ENCODE data around the gene MORC1. TPM values are rescaled to one million over a fixed set of nuclear protein-coding genes. Genes with fewer than 3 reads are reported as not detected.

Gene MORC1
- total RNA-seq, 1 donor from 2014 or later = not detected

- ATAC-seq (peak; percentile 39), DNase-seq (ENCODE audit: low spot score) (no peak)
- intact Hi-C loops (cut with DNase I) = no loop called here
These were observed 72.5 kb downstream of the MORC1 start for GRCh38 chr3:109045271-109046040.

- ATAC-seq (no peak), DNase-seq (ENCODE audit: low spot score) (no peak)
- intact Hi-C loops (cut with DNase I) = no loop called here
These were observed 82.9 kb downstream of the MORC1 start for GRCh38 chr3:109035082-109035481.

GRCh38 chr3:109033000-109033660 lies 84.8 kb downstream of the MORC1 start:
- ATAC-seq (no peak), DNase-seq (ENCODE audit: low spot score) (no peak)
- intact Hi-C loops (cut with DNase I) = no loop called here

DNA sequence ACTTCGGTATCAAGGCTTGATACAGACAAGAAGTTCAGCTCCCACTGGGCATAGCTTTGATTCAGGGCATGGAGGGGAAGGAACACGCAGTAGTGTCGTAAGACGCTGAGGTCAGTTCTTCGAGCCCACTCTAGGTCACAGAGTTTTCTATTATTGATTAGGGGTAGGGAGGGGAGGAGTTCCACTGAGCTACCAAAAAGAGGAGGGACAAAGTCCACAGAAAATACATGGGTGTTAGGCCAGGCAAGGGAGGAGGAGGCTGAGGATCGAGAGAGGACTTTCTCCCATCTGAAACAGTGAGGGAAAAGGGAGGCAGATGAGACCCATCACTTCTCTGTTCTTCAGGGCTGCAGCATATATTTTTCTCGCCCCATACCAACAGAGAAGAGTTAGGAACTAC lies 89.2 kb downstream of the MORC1 start:
- intact Hi-C loops (cut with DNase I) = no loop called here
- ATAC-seq = no peak
- DNase-seq (ENCODE audit: low spot score) = no peak

DNA sequence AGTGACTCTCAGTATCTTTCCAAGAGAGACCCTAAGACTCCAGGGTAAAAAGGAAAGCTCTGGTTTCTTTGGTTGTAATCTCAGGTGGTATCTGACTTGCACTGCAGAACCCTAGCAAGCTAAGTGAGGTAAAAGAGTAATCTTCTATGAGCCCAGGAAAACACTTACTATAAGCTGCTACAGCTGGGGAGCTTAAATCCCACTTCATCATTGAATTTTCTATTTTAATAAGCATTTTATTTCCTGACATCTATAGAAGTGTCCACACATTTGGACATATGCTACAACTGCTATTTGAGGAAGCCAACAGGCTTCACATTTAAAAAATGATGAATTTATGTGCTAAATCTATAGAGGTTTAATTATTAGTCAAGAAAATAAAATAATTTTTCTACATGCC lies 91.1 kb downstream of the MORC1 start:
- DNase-seq (ENCODE audit: low spot score) (no peak), ATAC-seq (no peak)
- intact Hi-C loops (cut with DNase I) = no loop called here

DNA sequence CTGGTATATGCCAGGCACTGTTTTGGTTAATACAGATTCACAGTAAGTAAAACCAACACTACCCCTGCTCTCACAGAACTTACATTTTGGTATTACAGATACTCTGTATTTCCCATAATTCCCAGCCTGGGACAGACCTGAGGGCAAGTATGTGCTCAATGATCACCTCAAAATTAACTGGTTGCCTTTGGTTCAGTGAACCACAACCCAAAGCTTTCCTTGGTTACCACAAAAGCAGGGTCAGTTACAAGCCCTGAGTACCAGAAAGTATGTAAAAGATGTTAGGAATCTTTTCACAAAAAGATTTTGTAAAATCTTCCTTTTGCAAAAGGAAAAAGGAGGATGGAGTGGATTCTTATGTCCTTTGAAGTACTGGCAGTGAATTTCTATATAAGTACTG lies 92.0 kb downstream of the MORC1 start:
- DNase-seq (ENCODE audit: low spot score) = no peak
- no peak for ATAC-seq
- intact Hi-C loops (cut with DNase I) = no loop called here

DNA sequence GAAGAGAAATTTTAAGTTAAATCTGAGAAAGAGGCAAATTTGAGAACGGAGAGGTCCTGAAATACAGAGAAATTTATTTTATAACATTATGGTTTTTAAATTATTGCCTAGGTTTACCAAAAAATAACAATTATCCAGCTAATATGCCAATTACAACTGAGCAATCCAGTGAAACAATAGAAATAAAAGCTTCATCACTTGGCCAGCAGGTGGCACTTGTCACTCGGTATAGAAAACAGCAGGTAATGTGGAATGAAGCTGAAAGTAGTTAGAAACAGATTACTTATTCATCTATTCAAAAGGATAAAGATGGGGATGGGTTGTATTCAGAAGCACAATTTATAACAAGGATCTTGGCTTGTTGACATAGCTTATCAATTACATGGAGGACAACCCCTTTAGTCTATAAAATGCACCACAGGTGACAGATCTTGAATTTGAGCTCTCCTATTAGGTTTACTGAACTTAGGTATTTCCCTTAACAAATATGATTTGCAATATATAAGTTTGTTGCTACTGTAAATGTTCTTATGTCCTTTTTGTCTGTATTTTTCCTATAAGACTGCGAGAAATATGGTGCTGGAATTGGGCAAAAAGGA lies 94.2 kb downstream of the MORC1 start:
- intact Hi-C loops (cut with DNase I) = no loop called here
- DNase-seq (ENCODE audit: low spot score) = peak; percentile 57
- ATAC-seq = no peak

DNA sequence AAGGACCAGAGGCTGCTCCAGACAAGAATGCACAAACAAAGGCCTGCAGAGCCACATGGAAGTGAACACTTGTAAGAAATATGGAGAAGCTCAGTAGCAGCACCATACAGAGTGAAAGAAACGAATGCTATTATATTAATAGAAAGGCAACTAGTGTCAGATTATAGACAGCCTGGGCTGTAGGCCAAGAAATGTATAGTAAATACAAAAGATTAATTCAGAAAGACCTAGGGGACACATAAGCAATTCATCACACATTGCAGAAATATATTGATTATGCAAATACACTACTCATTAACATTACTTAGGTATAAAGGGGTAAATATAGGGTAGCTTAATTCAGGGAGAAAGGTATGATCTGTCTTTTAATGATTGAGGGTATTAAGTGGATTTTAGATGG lies 94.8 kb downstream of the MORC1 start:
- intact Hi-C loops (cut with DNase I) = no loop called here
- DNase-seq (ENCODE audit: low spot score) = no peak
- ATAC-seq = no peak

DNA sequence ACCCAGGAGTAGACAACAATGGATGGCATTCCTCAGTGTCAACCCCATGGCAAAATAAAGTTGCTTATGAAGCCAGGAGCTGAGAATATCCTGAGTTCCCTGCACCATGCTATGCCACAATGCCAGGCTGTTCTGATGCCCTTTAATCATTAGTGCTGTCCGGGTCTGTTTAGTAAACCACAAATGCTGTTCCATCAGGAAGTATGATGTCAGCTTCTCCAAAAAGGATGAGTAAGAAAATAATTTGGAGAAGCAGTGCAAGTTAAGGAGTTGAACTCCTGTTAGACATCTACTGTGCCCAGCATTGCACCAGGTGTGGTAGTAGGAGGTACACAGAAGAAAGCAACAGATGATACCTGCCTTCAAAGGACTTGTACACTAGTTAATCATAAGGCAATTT lies 96.4 kb downstream of the MORC1 start:
- intact Hi-C loops (cut with DNase I) = no loop called here
- ATAC-seq (no peak), DNase-seq (ENCODE audit: low spot score) (no peak)

- DNase-seq (ENCODE audit: low spot score) (no peak), ATAC-seq (no peak)
- intact Hi-C loops (cut with DNase I) = no loop called here
These were observed 99.1 kb downstream of the MORC1 start for GRCh38 chr3:109018828-109019227.

DNA sequence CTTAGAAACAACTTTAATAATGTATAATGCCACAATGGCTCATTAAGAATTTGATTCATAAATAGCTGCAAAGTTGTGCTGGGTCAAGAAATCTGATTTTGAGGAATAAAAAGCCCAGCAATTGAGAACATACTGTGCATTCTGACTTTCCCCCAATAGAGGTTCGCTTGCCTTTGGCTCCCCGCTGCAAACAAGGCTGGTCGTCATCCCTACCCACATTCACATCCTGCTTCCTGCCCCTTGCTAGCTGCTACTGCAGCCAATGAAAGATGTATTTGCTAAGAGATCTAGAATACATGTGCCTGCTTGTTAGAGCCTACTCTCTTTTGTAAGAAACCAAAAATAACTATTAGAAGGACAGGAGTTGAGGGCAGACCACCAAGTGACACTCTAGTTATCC lies 112.5 kb downstream of the MORC1 start:
- ATAC-seq (no peak), DNase-seq (ENCODE audit: low spot score) (no peak)
- intact Hi-C loops (cut with DNase I) = no loop called here

DNA sequence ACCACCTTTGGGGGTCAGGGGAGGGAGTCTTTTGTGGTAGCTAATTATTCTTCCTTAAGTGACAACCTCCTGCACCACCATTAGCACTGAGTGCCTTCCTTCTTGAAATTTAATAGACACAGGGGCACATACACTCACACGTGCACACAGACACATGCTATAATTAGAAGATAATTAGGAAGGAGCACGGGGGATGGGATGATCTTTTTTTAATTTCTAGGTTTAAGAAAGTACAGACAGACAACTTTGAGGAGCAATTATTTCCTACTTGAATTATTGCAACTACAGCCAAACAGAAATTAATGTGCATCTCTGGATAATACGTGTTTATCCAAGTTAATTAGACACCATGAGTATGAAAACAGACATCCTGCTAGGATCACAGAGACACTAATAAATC lies 119.5 kb downstream of the MORC1 start:
- intact Hi-C loops (cut with DNase I) = no loop called here
- DNase-seq (ENCODE audit: low spot score) = no peak
- ATAC-seq = no peak

DNA sequence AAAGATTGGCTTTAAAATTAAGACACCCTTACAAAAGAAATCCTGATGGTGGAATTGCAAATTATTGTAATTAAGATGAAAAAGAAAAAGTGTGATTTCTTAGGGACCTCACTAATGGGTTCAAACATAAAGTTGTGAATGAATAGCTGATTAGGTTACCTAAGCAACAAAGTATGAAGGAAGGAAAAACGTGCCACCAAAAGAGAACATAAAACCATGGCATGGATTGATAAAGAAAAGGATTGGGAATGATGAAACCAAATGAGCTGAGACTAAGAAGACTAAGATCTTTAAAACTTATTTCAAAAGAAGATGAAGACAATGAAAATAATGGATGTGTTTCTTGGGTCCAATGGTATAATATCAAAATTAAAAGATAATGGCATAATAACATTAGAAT lies 132.1 kb downstream of the MORC1 start:
- no peak for DNase-seq (ENCODE audit: low spot score)
- intact Hi-C loops (cut with DNase I) = no loop called here
- no peak for ATAC-seq

DNA sequence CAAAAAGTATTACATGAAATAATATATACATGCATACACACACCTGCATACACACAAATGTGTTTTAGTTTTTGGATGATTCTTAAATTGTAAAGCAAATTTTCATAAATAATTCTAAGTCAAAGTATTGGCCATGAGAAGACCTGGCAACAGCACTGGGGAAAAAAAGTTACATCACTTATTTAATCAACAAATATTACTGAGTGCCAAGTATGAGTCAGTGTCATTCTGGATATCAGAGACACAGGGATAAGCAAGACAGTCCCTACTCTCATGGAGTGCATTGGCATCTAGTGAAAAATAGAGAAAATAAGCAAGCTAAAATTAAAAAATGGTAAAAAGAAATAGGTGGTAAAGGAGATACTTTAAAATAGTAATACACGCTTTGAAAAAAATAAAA lies 134.9 kb downstream of the MORC1 start:
- ATAC-seq = no peak
- intact Hi-C loops (cut with DNase I) = no loop called here

DNA sequence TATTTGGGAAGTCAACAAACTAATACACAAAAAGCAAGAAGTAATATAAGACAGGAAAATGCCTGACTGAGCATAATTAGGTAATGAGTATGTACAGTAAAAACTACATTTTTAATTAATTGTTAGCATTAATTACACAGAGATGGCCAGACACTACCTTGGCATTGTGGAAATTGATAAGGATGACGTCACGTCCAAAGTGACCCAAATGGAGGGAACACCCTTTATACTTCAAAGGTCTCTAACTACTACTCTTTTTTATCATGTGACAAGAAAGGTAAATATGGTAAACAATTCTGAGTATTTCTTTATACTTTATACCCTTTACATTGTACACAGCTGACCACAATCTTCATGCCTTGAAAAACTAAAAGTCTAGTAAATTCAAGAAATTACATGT lies 141.9 kb downstream of the MORC1 start:
- intact Hi-C loops (cut with DNase I) = no loop called here
- ATAC-seq = no peak

More for the DNA sequence above, 134.9 kb downstream of the MORC1 start:
- no peak for DNase-seq (ENCODE audit: low spot score)

GRCh38 chr3:108973019-108973418 lies 144.9 kb downstream of the MORC1 start:
- ATAC-seq = no peak

More for the DNA sequence above, 141.9 kb downstream of the MORC1 start:
- no peak for DNase-seq (ENCODE audit: low spot score)

DNA sequence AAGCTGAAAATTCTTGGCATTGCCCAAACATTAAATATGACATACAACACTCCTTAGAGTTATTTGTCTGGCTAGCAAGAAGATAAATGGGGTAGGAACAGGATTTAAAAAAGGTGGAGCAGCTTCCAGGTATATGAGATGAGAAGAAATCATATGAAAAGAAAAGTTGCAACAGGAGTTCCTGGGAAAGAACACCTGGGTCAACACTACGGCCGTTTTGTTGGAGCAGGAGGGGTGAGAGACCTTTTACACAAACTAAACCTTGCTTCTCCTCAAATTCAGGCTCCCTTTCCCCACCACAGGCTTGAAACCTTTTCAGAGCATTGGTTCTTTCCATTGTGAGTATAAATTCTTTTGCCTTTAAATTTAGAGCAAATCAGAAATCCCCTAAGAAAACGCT lies 145.5 kb downstream of the MORC1 start:
- intact Hi-C loops (cut with DNase I) = no loop called here
- ATAC-seq (no peak), DNase-seq (ENCODE audit: low spot score) (no peak)

More at GRCh38 chr3:108973019-108973418, 144.9 kb downstream of the MORC1 start:
- intact Hi-C loops (cut with DNase I) = no loop called here
- no peak for DNase-seq (ENCODE audit: low spot score)

GRCh38 chr3:108970561-108970960 lies 147.4 kb downstream of the MORC1 start:
- no peak for ATAC-seq
- DNase-seq (ENCODE audit: low spot score) = no peak
- intact Hi-C loops (cut with DNase I) = no loop called here

GRCh38 chr3:108966773-108967172 lies 151.2 kb downstream of the MORC1 start:
- ATAC-seq (no peak), DNase-seq (ENCODE audit: low spot score) (no peak)
- intact Hi-C loops (cut with DNase I) = no loop called here

DNA sequence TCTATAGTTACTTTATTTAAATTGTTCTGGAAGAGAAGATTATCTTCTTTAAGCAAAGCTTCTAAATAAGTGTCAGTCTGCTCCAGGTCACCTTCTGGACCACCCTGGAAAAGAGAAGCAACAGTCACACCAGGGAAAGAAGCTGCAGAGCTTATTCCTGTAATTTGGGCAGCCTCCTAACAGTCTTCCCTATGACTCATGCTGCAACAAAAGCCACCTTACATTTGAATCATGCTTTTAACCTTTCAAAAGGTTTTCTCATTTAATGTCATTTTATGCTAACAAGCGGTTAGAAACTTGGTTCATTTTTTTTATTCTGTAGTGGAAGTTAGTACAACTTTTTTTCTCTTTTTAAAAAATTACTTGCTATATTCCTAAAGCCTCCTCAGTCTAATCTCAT lies 158.9 kb downstream of the MORC1 start:
- intact Hi-C loops (cut with DNase I) = no loop called here
- ATAC-seq (no peak), DNase-seq (ENCODE audit: low spot score) (no peak)
